HG03159 (cell line): ENCODE measurements around the gene ARL16.

Source experiments
- ATAC-seq: cut with Tn5 transposase; IDR thresholded peaks from one replicate; pipeline ENCODE4 v1.9.1; 2021; ENCODE audit warnings: mild to moderate bottlenecking, moderate library complexity; ENCODE audit not compliant: unreplicated experiment

Gene ARL16, protein sequence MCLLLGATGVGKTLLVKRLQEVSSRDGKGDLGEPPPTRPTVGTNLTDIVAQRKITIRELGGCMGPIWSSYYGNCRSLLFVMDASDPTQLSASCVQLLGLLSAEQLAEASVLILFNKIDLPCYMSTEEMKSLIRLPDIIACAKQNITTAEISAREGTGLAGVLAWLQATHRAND

DNA sequence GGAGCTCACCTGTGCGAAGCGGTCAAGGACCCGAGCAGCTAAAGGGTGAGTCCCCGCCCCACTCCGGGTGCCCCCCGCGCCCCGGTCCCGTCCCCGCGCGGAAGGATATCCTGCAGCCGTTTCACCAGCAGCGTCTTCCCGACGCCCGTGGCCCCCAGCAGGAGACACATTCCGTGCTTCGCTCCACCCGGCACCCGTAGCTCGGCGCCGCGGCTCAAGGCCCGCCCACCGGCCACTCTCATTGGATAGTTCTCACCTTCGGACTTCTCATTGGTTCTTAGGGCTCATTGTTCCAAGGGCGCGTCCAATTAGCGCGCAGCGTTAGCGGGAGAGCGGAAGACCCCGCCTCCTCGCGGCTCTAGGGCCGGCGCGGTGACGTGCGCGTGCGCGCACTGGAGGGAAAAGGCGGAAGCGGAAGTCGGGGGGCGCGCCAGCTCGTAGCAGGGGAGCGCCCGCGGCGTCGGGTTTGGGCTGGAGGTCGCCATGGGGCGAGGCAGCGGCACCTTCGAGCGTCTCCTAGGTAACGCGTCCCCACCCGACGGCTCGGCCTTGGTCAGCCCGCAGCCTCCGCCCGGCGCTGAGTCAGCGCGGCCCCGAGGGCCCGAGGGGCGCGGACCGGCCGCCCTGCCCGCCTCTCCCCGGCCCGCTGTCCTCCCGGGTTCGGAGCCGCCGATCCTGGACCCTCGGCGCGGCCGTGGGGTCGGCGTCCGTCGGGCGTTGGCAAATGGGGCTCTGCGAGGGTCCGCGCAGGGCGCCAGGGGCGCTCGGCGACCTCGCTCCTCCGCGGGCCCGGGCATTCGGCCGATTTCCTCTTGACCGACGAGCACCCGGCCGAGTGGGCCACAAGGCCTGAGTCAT lies at the start of gene ARL16, which contains the start of gene HGS:
ARL16 (minus strand) TSS at position 214 of the 858 bp plus-strand sequence; CDS start at position 170, 44 bp downstream.
HGS (plus strand) TSS at position 428 of the 858 bp plus-strand sequence; CDS start at position 484, 56 bp downstream.
- ATAC-seq = peak; percentile 90

- ATAC-seq = no peak
Observed at GRCh38 chr17:81727324-81728031, 43.9 kb upstream of the ARL16 start.

GRCh38 chr17:81726004-81726403 lies 42.4 kb upstream of the ARL16 start:
- no peak for ATAC-seq

DNA sequence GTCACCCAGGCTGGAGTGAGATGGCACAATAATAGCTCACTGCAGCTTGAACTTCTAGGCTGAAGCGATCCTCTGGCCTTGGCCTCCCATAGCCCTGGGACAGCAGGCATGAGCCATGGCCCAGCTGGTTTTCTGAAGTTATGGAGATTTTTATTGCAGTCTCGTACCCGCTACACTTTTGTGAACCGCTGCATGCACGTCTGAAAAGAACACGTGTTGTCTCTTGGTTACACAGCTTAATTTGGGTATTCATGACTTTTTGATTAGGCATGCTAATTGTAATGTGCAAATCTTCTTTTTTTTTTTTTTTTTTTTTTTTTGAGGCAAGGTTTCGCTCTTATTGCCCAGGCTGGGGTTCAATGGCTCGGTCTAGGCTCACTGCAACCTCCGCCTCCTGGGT lies 41.8 kb upstream of the ARL16 start:
- ATAC-seq = no peak

DNA sequence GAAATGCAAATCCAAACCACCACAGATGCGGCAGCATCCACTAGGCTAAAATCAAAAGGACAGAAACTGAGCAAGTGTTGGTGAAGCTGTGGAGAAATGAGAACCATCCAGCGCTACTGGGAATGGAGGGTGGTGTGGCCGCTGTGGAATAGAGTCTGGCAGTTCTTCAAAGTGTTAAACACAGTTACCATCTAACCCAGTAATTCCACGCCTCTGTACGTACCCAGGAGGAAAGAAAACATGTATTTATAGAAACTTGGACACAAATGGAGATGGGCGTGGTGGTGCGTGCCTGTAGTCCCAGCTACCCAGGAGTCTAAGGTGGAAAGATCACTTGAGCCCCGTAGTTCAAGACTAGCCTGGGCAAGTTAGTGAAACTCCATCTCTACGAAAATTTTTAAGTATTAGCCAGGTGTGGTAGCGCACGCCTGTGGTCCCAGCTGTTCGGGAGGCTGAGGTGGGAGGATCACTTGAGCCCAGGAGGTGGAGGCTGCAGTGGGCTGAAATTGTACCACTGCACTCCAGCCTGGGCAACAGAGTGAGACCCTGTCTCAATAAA lies 40.1 kb upstream of the ARL16 start:
- ATAC-seq = no peak

GRCh38 chr17:81722184-81723120 lies 38.9 kb upstream of the ARL16 start:
- no peak for ATAC-seq

DNA sequence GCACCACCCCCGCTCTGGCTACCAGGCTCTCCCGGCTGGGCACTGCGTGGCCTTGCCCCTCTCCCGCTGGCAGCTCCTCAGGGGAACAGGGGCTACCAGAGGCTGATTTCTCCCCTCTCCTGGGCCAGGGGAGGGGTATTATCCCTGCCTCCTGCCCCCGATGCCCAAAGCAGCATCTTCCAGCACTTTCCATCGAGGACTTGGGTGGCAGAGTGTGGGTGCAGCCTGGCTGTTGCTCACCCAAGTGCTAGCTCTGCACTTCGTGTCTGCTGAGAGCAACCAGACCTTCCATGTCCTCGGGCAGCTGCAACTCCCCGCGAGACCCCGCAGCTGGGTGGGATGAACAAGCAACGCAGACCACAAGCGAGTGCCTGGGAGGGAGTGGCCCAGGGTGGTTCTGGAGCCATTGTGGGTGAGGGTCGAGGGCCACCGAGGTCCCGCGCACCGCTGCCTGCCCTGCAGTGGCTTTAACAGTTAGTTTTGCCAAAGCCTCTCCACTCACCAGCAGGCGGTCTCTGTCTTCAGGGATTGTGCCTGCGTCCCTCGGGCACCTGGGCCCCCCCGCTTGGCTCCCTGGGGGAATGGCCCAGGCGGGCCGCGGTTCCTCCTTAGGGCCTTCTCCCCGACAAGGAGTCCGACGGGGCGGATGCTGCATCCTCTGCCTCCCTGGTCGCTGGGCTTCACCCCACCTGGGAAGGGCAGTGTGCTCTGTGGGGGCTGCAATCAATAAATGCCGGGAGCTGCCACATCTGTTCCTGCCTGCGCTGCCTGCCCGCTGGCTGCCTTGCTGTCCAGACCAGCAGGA lies 36.9 kb upstream of the ARL16 start:
- ATAC-seq = no peak

- no peak for ATAC-seq
Observed at GRCh38 chr17:81719410-81720266, 36.0 kb upstream of the ARL16 start.

DNA sequence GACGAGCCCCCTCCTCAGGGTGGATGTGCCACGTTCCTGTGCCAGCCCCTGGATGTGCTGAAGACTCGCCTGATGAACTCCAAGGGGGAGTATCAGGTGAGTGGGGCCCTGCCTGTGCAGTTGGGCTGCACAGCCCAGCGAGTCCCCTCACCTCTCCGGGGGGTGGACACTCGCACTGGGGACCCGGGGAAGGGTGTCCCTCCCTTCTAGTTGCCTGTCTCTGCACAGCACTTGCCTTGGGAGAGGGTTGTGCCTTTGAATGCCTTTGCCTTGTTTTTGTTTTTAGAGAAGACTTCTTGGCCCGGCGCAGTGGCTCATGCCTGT lies 34.1 kb upstream of the ARL16 start:
- ATAC-seq = no peak

DNA sequence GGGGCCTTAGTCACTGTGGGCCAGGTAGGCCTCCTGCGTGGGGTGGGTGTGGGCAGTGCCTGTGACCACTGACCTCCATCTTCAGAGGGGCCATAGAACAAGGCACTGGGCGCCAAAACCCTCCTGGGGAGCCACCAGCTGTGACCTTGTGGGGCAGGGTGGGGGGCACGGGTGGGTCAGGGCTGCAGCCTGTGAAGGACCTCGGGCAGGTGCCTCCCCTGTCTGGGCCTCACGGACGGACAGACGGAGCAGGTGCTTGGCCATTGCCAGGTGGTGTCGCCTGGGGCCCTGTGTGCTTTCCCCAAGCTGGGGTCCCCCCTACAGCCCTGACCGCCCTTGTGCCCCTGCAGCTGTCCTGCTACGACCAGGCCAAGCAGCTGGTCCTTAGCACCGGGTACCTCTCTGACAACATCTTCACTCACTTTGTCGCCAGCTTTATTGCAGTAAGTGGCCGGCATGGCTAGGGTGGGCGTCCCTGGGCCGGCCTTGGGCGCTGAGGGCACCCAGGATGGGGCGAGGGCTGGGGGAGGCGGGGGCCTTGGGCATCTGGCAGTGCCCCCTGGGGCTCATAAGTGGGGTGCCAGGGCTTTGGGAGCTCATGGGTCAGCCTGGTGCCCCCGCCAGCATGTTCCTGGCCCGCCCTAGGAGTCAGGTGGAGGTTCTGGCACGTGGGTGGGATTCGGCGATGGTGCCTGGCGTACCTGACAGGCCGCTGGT lies 33.6 kb upstream of the ARL16 start:
- no peak for ATAC-seq

DNA sequence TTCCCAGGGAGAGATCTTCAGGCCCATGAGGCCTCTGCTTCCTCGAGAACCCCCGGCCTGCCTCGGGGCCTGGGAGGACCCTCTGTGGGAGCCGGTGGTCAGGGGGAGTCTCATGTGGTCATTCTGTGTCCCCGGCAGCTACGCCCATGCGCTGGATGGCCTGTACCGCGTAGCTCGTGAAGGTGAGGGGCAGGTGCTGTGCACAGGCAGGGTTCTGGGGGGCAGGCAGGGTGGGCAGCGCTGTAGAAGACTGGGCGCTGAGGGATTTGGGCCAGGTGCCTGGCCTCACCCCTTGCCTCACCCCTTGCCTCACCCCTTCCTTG lies 33.0 kb upstream of the ARL16 start:
- ATAC-seq = no peak

GRCh38 chr17:81715872-81716673 lies 32.5 kb upstream of the ARL16 start:
- ATAC-seq = no peak

DNA sequence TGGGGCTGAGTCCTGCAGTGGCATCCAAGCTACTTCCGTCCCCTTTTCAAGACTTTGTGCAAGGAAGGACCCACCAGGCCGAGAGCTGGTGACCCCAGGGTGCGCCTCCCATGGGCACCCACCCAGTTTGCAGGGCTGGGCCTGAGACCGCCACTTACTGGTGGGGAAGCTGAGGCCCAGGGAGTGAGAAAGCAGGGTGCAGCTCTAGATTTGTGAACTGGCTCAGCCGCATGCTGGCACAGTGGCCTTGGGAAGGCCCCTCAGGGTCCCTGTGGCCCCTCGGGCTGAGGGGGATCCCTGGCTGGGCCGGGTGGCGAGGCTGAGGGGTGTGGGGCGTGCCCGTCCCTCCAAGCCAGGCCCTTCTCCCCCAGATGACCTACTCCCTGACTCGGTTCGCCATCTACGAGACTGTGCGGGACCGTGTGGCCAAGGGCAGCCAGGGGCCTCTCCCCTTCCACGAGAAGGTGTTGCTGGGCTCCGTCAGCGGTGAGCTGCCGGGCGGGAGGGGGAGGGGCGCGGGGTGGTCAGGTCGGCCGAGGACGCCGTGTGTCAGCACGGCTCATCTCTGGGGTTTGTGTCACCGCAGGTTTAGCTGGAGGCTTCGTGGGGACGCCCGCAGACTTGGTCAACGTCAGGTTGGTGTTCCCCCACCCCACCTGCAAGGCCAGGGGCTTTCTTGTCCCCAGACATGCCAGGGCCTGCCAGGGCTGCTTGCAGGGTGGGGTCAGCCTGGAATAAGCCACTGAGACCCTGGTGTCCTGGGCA lies 31.7 kb upstream of the ARL16 start:
- no peak for ATAC-seq

DNA sequence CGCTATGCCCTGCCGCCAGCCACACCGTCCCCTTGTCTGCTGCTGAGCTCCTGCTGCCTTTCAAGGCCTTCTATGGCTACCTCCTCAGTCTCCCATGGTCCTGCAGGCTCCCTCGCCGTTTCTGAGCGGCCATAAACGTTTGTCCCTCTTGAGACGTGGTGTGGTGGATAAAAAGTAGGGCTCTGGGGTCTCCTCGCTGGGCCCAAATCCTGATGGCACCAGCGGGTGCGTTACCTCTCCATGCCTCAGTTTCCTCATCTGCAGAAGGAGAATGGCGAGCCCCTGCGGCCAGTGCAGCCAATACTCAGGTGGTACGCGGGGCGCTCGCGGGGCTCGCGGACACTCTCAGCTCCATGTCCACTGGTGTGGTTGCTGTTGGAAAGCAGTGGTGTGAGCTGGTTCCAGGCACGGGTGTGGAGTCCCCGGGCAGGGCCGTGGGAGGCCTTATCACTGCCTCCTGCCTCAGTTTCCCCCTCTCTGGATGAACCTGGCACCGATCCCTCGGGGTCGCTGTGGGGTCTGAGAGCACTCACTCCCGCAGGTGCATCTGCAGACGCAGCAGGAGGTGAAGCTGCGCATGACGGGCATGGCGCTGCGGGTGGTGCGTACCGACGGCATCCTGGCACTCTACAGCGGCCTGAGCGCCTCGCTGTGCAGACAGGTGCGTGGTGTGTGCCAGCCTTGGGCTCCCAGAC lies 31.0 kb upstream of the ARL16 start:
- ATAC-seq = no peak

DNA sequence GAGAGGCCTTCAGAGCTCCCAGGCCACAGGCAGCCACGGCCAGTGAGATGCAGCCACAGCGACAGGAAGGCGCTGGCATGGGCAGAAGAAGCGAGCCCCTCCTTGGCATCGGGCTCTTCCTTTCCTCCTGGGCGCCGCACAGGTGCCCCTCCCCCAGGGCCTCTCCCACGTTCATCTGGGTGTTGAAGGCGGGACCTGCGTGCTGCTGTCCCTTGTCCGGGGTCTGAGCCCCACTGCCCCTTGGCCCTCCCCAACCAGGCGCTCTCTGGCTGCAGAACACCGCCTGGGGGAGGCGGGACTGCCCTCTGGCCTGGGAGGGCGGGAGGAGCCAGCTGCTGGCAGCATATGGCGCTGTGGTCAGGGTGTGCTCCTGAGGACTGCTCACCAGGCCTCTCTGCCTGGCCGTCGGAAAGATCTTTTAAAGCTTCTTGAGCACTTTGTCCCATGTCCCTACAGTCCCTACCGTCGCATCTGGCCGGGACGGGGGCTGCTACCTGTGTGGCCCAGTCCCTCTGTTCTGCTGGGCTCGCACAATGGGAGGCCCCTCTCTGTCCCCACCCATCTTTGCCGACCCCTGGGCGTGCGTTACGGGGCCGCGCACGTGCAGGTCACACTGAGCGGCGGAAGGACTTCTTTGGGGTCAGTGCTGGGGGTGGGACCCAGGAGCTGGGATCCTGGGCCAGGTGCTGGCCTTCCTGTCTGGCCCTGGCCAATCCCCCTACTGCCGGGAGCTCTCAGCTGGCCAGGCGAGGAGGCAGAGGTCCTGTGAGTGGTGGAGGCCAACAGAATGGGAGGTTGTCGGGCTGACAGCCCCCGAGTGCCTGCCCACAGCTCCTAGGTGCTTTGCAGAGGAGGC lies 30.2 kb upstream of the ARL16 start:
- ATAC-seq = no peak
